Naive thymus-derived CD8-positive, alpha-beta T cell (primary cell): ENCODE data around the gene DIS3L. TPM values are rescaled to one million over a fixed set of nuclear protein-coding genes. Genes with fewer than 3 reads are reported as not detected.
A peak's percentile ranks its signal among the peaks of the same experiment; 100 is the strongest.
"Not testable (repeated sequence)": the region's sequence is repeated elsewhere in the genome, so short reads cannot be mapped to it uniquely, and the experiment has no call there.

ENCODE experiments used
- ATAC-seq, 2 donors: fragments of 150-1000 bp; cut with Tn5 transposase in 1 of 2; sonication (Bioruptor Pico), chemical (Tn5 transposase) in 1 of 2; 1 replicate in 1 of 2; 2 replicates in 1 of 2; pipeline ENCODE4 v1.10.0; 2021; ENCODE audit warnings: mild to moderate bottlenecking in 2 of 2, moderate library complexity in 2 of 2
- POLR2A ChIA-PET: fragments of 350-600 bp; sonication (Branson Sonifier 250); formaldehyde crosslinking; loops from one replicate; lab custom pipeline; 2021; ENCODE audit warnings: antibody characterized with exemption; lab: Charles Lee
- DNase-seq, 10 donors: peaks; one replicate each; pipeline versions ENCODE4 v3.0.0 to v3.0.0-alpha.2; 2020 to 2022
- H3K27ac Mint-ChIP-seq, 10 donors: one replicate each; pipeline ENCODE4 v1.8.0; 2020 to 2022; ENCODE audit warnings: mild to moderate bottlenecking in 10 of 10, mixed read lengths in 10 of 10, moderate library complexity in 4 of 10, inconsistent platforms in 1 of 10
- H3K27me3 Mint-ChIP-seq, 5 donors: one replicate each; pipeline ENCODE4 v1.8.0; 2021 to 2022; ENCODE audit warnings: mixed read lengths in 5 of 5
- H3K36me3 Mint-ChIP-seq, 3 donors: one replicate each; pipeline ENCODE4 v1.8.0; 2020 to 2022; ENCODE audit warnings: mixed read lengths in 3 of 3, mild to moderate bottlenecking in 2 of 3, inconsistent platforms in 1 of 3
- H3K4me1 Mint-ChIP-seq, 4 donors: one replicate each; pipeline ENCODE4 v1.8.0; 2021 to 2022; ENCODE audit warnings: mixed read lengths in 4 of 4
- H3K4me3 Mint-ChIP-seq, 10 donors: one replicate each; pipeline ENCODE4 v1.8.0; 2020 to 2022; ENCODE audit warnings: mild to moderate bottlenecking in 10 of 10, mixed read lengths in 10 of 10, moderate library complexity in 6 of 10, inconsistent platforms in 1 of 10
- H3K9me3 Mint-ChIP-seq, 9 donors: one replicate each; pipeline ENCODE4 v1.8.0; 2020 to 2022; ENCODE audit warnings: mixed read lengths in 9 of 9, mild to moderate bottlenecking in 3 of 9, inconsistent platforms in 1 of 9, moderate library complexity in 1 of 9
- polyA plus RNA-seq, 3 donors: library from polyadenylated mRNA; unstranded; fragments of 300-500 nt; fragmentation: Illumina TruSeq; gene quantifications; one replicate each; pipeline ENCODE4 v1.2.3, GENCODE V29; 2021
- total RNA-seq, 8 experiments: library from RNA in 2 of 8; stranded (reverse) in 2 of 8; gene quantifications; one replicate each; pipeline ENCODE4 v1.2.3 and lab custom pipeline; 2021 to 2026

The DIS3L gene
- total and polyA plus RNA-seq, 5 experiments from 2014 or later = 25.5 to 41.0 (median 39.8) TPM

- Mint-ChIP-seq H3K4me3 (peak overlapping the region in 7 of 10 donors; percentile 7 to 74 (median 44)), H3K27ac (peak overlapping the region in 2 of 10 donors; percentile 14 to 60), H3K4me1 (peaks cover 14 to 31% (median 17%) of the 10 kb centered on the region in 4 donors), H3K36me3 (peaks cover 0 to 3% (median 0%) of the 10 kb centered on the region in 3 donors), H3K9me3 (peaks cover 0 to 1% (median 0%) of the 10 kb centered on the region in 9 donors), H3K27me3 (peaks cover 34 to 74% (median 56%) of the 10 kb centered on the region in 5 donors)
- ATAC-seq = no peak
- POLR2A ChIA-PET = no interaction called here
- DNase-seq = no peak
These were observed 38.3 kb upstream of the DIS3L start for GRCh38 chr15:66254951-66255676.

DNA sequence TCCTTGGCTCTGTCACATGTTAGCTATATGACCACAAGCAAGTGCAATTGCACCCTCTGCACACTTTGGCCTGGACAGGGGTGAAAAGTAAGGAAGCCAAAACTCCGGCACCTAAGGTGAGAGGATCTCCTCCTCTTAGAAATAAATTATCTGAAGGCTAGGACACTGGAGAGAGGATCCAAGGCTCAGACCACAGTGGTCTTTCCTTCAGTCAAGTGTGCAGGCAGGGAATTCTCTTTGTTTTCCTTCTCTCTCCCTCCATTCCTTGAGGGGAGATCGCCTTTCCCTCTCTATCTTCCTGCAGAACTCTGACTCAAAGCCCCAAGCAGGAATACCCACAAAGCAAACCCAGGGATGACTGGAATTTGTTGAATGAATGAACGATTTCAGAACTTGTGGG is 36.7 kb upstream of the DIS3L start:
- peaks cover 0 to 2% (median under 1%) of the 10 kb centered on the region in 9 donors for H3K9me3 Mint-ChIP-seq
- H3K27me3 Mint-ChIP-seq = peaks cover 34 to 62% (median 48%) of the 10 kb centered on the region in 5 donors
- H3K4me1 Mint-ChIP-seq = peaks cover 11 to 24% (median 13%) of the 10 kb centered on the region in 4 donors
- H3K36me3 Mint-ChIP-seq = peaks cover 0 to 3% (median 1%) of the 10 kb centered on the region in 3 donors
- DNase-seq (no peak), ATAC-seq (no peak)
- POLR2A ChIA-PET = no interaction called here
- no peak overlapping the region for H3K4me3 Mint-ChIP-seq
- H3K27ac Mint-ChIP-seq = no peak overlapping the region

DNA sequence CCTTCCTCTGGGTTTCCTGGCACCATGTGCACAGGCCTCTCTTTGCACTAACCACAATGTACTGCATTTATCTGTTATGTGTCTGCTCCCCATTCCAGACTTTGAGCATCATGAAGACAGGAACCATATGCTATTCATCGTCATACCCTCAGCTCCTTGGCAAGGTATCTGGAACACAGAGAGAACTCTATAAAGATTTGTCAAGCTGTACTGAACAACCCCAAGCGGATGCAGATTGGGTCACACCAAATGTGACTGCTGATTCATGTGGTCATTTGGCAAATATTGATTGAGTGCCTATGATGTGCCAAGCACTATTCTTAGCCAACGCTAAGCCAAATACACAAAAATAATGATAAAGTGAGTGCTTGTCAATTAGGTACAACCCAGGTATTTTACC is 32.3 kb upstream of the DIS3L start:
- POLR2A ChIA-PET = no interaction called here
- Mint-ChIP-seq H3K27me3 (peaks cover 20 to 47% (median 33%) of the 10 kb centered on the region in 5 donors), H3K36me3 (peaks cover 0 to 13% (median 0%) of the 10 kb centered on the region in 3 donors), H3K4me3 (no peak overlapping the region), H3K9me3 (peaks cover 2 to 20% (median 11%) of the 10 kb centered on the region in 9 donors), H3K27ac (no peak overlapping the region), H3K4me1 (no peaks in the 10 kb centered on the region)
- DNase-seq (no peak), ATAC-seq (no peak)

GRCh38 chr15:66262837-66263236 is 30.5 kb upstream of the DIS3L start:
- Mint-ChIP-seq H3K36me3 (peaks cover 0 to 13% (median 0%) of the 10 kb centered on the region in 3 donors), H3K27me3 (peaks cover 14 to 30% (median 22%) of the 10 kb centered on the region in 5 donors), H3K9me3 (peaks cover 2 to 20% (median 11%) of the 10 kb centered on the region in 9 donors)
- DNase-seq, H3K4me1 Mint-ChIP-seq, H3K27ac Mint-ChIP-seq, ATAC-seq, POLR2A ChIA-PET, H3K4me3 Mint-ChIP-seq: not testable (repeated sequence)

- H3K36me3 Mint-ChIP-seq = peaks cover 0 to 13% (median 0%) of the 10 kb centered on the region in 3 donors
These were observed 28.4 kb upstream of the DIS3L start for GRCh38 chr15:66264859-66265513.

GRCh38 chr15:66269326-66270090 is 23.9 kb upstream of the DIS3L start:
- Mint-ChIP-seq H3K36me3 (no peaks in the 10 kb centered on the region), H3K4me3 (no peak overlapping the region), H3K27ac (no peak overlapping the region), H3K9me3 (peaks cover 0 to 2% (median 0%) of the 10 kb centered on the region in 9 donors), H3K4me1 (peaks cover 4 to 12% (median 10%) of the 10 kb centered on the region in 4 donors), H3K27me3 (peaks cover 0 to 8% (median 0%) of the 10 kb centered on the region in 5 donors)
- ATAC-seq (no peak), DNase-seq (no peak)
- POLR2A ChIA-PET = no interaction called here

More at GRCh38 chr15:66264859-66265513, 28.4 kb upstream of the DIS3L start:
- Mint-ChIP-seq H3K27ac (no peak overlapping the region), H3K4me3 (no peak overlapping the region), H3K27me3 (peaks cover 16 to 21% (median 17%) of the 10 kb centered on the region in 5 donors), H3K9me3 (peaks cover 2 to 20% (median 11%) of the 10 kb centered on the region in 9 donors), H3K4me1 (no peaks in the 10 kb centered on the region)
- POLR2A ChIA-PET = no interaction called here
- ATAC-seq (no peak), DNase-seq (no peak)

DNA sequence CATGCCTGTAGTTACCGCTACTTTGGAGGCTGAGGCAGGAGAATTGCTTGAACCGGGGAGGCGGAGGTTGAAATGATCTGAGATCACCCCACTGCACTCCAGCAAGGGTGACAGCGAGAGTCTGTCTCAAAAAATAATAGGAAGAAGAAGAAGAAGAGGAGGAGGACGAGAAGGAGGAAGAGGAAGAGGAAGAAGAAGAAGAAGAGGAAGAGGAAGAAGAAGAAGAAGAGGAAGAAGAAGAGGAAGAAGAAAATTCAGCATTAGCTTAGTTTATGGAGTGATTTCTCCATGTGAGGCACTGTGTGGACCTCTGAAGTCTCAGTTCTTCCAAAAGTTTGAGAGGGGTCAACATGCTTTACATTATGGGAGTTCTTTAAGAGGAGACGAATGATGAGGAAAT is 22.4 kb upstream of the DIS3L start:
- Mint-ChIP-seq H3K4me1 (peaks cover 4 to 12% (median 10%) of the 10 kb centered on the region in 4 donors), H3K36me3 (no peaks in the 10 kb centered on the region), H3K27ac (peak overlapping the region in 3 of 10 donors; percentile 44 to 48 (median 46)), H3K27me3 (peaks cover 0 to 7% (median 0%) of the 10 kb centered on the region in 5 donors), H3K9me3 (peaks cover 0 to 2% (median 0%) of the 10 kb centered on the region in 9 donors), H3K4me3 (peak overlapping the region in 1 of 10 donors; percentile 47)
- DNase-seq = no peak
- POLR2A ChIA-PET = interaction anchor here (0.7 kb wide), 1 partner anchor 374 kb away, joined by 3 read pairs; no protein-coding TSS in a partner anchor
- ATAC-seq = no peak

DNA sequence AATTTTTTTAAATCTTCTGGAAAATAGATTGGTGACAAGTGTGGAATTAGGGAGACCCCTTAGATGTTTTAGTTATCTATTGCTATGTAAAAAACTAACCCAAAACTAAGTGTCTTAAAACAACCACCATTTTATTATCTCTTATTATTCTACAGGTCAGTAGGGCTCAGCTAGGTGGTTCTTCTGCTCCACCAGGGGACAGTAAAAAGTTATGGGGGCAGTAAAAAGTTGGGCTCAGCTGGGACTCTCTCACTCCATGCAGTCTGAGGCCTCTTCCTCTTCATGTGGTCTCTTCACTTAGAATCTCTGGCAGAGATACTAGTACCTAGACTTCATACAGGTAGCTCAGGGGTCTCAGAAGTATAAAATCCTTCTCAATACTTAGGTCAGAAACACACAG is 18.0 kb upstream of the DIS3L start:
- no peak for DNase-seq
- no peak overlapping the region for H3K4me3 Mint-ChIP-seq
- POLR2A ChIA-PET = no interaction called here
- no peak for ATAC-seq
- H3K9me3 Mint-ChIP-seq = peaks cover 0 to 2% (median 0%) of the 10 kb centered on the region in 9 donors
- no peak overlapping the region for H3K27ac Mint-ChIP-seq
- peaks cover 7 to 12% (median 10%) of the 10 kb centered on the region in 4 donors for H3K4me1 Mint-ChIP-seq
- H3K27me3 Mint-ChIP-seq = no peaks in the 10 kb centered on the region
- no peaks in the 10 kb centered on the region for H3K36me3 Mint-ChIP-seq

DNA sequence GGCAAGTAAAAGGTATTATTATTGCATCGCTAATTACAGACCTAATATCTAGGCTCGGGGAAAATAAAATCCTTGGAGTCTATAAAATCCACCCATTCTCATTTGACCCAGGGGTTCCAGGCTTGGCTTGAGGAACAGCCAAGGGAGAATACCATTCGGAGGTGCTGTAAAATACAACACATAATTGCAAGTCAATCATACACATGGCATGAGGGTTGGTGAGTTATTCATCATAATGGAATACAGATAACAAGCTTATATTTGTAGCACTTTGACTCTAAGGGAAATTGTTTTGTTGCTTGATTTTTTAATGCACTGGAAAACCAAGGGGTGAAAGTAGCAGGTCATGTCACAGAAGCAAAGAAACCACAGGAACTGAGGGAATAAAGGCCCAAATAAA is 16.8 kb upstream of the DIS3L start:
- ATAC-seq (no peak), DNase-seq (no peak)
- POLR2A ChIA-PET = no interaction called here

DNA sequence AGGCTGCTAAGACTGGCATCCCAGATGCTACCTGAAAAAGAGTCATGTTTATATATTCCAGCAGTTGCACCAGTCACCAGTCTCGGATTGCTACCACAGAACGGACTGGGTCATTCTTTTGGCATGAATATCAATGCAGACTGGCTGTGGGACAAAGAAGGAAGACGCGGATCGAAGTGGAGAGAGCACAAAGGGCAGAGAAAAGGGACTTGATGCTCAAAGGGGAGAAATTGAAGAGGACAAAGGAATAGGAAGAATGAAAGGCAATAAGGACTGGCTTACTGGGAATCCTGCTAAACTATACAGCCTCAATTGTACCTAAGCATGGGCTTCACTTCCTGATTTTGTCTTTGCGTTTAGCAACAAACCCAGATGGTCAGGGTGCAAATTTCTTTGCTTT is 15.3 kb upstream of the DIS3L start:
- Mint-ChIP-seq H3K4me1 (peaks cover 0 to 4% (median 2%) of the 10 kb centered on the region in 4 donors), H3K4me3 (no peak overlapping the region), H3K27me3 (no peaks in the 10 kb centered on the region), H3K27ac (no peak overlapping the region), H3K9me3 (peaks cover 0 to 2% (median 0%) of the 10 kb centered on the region in 9 donors), H3K36me3 (no peaks in the 10 kb centered on the region)
- POLR2A ChIA-PET = no interaction called here
- DNase-seq = no peak
- ATAC-seq = no peak

More for the DNA sequence above, 16.8 kb upstream of the DIS3L start:
- H3K9me3 Mint-ChIP-seq = peaks cover 0 to 2% (median 0%) of the 10 kb centered on the region in 9 donors
- H3K27ac Mint-ChIP-seq = no peak overlapping the region
- no peaks in the 10 kb centered on the region for H3K27me3 Mint-ChIP-seq
- H3K4me1 Mint-ChIP-seq = peaks cover 1 to 4% (median 3%) of the 10 kb centered on the region in 4 donors
- no peak overlapping the region for H3K4me3 Mint-ChIP-seq
- no peaks in the 10 kb centered on the region for H3K36me3 Mint-ChIP-seq

GRCh38 chr15:66278671-66279070 is 14.7 kb upstream of the DIS3L start:
- H3K4me1 Mint-ChIP-seq = peaks cover 0 to 4% (median 0%) of the 10 kb centered on the region in 4 donors
- ATAC-seq = no peak
- H3K27me3 Mint-ChIP-seq = no peaks in the 10 kb centered on the region

DNA sequence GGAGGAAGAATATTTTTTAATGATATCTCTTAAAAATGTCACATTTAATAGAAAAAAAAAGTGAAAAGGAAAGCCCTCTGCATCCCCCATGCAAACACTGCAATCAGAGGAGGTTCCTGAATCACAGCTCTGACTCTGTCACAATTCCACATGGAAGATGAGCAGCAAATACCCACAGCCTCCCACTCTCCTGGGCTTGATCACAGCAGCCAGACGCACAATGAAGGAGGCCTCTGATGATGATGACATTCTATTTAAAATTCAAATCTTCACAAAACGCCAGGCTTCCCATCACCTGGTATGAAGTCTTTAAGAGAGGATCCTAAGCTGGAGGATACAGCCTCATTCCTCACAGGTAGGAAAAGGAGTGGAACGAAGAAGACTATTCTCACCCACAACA is 9.1 kb upstream of the DIS3L start:
- peaks cover 0 to 4% (median under 1%) of the 10 kb centered on the region in 4 donors for H3K4me1 Mint-ChIP-seq
- no peaks in the 10 kb centered on the region for H3K9me3 Mint-ChIP-seq
- no peak overlapping the region for H3K27ac Mint-ChIP-seq
- no peaks in the 10 kb centered on the region for H3K36me3 Mint-ChIP-seq
- DNase-seq (no peak), ATAC-seq (no peak)
- H3K4me3 Mint-ChIP-seq = no peak overlapping the region
- no peaks in the 10 kb centered on the region for H3K27me3 Mint-ChIP-seq
- POLR2A ChIA-PET = no interaction called here

More at GRCh38 chr15:66278671-66279070, 14.7 kb upstream of the DIS3L start:
- POLR2A ChIA-PET = no interaction called here
- Mint-ChIP-seq H3K9me3 (no peaks in the 10 kb centered on the region), H3K36me3 (no peaks in the 10 kb centered on the region), H3K27ac (no peak overlapping the region), H3K4me3 (no peak overlapping the region)
- no peak for DNase-seq
